Loucy (cell line): ENCODE data around the gene KCNMA1.

Source experiments
- H2AFZ ChIP-seq: fragments of 200-600 bp; sonication (generic); 2 replicates; pipeline ENCODE4 v1.6.0; 2016; ENCODE audit warnings: antibody characterized with exemption, mild to moderate bottlenecking, low read length, moderate library complexity
- H3F3A ChIP-seq: fragments of 200-600 bp; 2 replicates; pipeline ENCODE4 v1.6.0; 2016; ENCODE audit warnings: antibody characterized with exemption, low read depth, mild to moderate bottlenecking
- H3K27me3 ChIP-seq: fragments of 200-600 bp; sonication (generic); 2 replicates; pipeline ENCODE4 v1.6.1; 2014; ENCODE audit warnings: low read length, mild to moderate bottlenecking; ENCODE audit not compliant: insufficient read depth, poor library complexity, severe bottlenecking
- H3K36me3 ChIP-seq: fragments of 200-600 bp; sonication (generic); 2 replicates; pipeline ENCODE4 v1.6.1; 2016; ENCODE audit warnings: low read length; ENCODE audit not compliant: insufficient read depth
- H3K4me1 ChIP-seq: fragments of 200-600 bp; sonication (generic); 2 replicates; pipeline ENCODE4 v1.5.1; 2014; ENCODE audit warnings: low read length, mild to moderate bottlenecking; ENCODE audit not compliant: insufficient read depth, poor library complexity, severe bottlenecking
- H3K4me2 ChIP-seq: fragments of 200-600 bp; sonication (generic); 2 replicates; pipeline ENCODE4 v1.6.0; 2014; ENCODE audit warnings: antibody characterized with exemption, low read length, low read depth, mild to moderate bottlenecking; ENCODE audit not compliant: poor library complexity, severe bottlenecking
- H3K4me3 ChIP-seq: fragments of 200-600 bp; sonication (generic); 2 replicates; pipeline ENCODE4 v1.5.1; 2014; ENCODE audit warnings: low read length, mild to moderate bottlenecking, mixed read lengths; ENCODE audit not compliant: poor library complexity, severe bottlenecking
- H3K79me2 ChIP-seq: fragments of 200-600 bp; sonication (generic); 2 replicates; pipeline ENCODE4 v1.6.1; 2014; ENCODE audit warnings: low read length; ENCODE audit not compliant: insufficient read depth
- H3K9ac ChIP-seq: fragments of 200-600 bp; sonication (generic); 2 replicates; pipeline ENCODE4 v1.6.0; 2014; ENCODE audit warnings: mild to moderate bottlenecking, low read depth, low read length, moderate library complexity; ENCODE audit not compliant: poor library complexity, severe bottlenecking
- H3K9me2 ChIP-seq: fragments of 200-600 bp; sonication (generic); replicated peaks from 2 replicates; pipeline ENCODE4 v1.6.1; 2016; ENCODE audit warnings: low read depth, low read length, mixed read lengths
- H3K9me3 ChIP-seq: fragments of 200-600 bp; sonication (generic); 2 replicates; pipeline ENCODE4 v1.6.1; 2014; ENCODE audit warnings: mild to moderate bottlenecking, antibody characterized with exemption, low read length, low read depth; ENCODE audit not compliant: insufficient read depth
- H4K20me1 ChIP-seq: fragments of 200-600 bp; sonication (generic); 2 replicates; pipeline ENCODE4 v1.6.0; 2014; ENCODE audit warnings: antibody characterized with exemption, low read length, mild to moderate bottlenecking; ENCODE audit not compliant: insufficient read depth, poor library complexity, severe bottlenecking
- EZH2phosphoT487 ChIP-seq: fragments of 200-600 bp; IDR thresholded peaks from 2 replicates; pipeline ENCODE4 v1.6.1; 2018; ENCODE audit warnings: antibody characterized with exemption, mild to moderate bottlenecking, moderate library complexity, borderline replicate concordance
- TF ChIP-seq, protein P1 (sequence below): fragments of 200-600 bp; sonication (generic); conservative IDR thresholded peaks from 2 replicates; pipeline ENCODE4 v1.5.1; 2014; ENCODE audit warnings: mild to moderate bottlenecking, antibody characterized with exemption, low read length

The KCNMA1 gene

GRCh38 chr10:77311186-77311585, 326.4 kb downstream of the KCNMA1 start:
- Histone ChIP-seq H3K9me3 (no peaks in the 10 kb centered on the region), H3K4me1 (peaks cover under 1% of the 10 kb centered on the region), H3K9me2 (no peaks in the 10 kb centered on the region), H4K20me1 (no peaks in the 10 kb centered on the region), H3K4me2 (no peak overlapping the region), H3K36me3 (no peaks in the 10 kb centered on the region), H3K27me3 (no peaks in the 10 kb centered on the region), H3K4me3 (no peak overlapping the region), H2AFZ (no peak overlapping the region), H3K9ac (no peak overlapping the region), H3F3A (no peaks in the 10 kb centered on the region), H3K79me2 (no peaks in the 10 kb centered on the region)
- TF ChIP-seq, protein P1, sequence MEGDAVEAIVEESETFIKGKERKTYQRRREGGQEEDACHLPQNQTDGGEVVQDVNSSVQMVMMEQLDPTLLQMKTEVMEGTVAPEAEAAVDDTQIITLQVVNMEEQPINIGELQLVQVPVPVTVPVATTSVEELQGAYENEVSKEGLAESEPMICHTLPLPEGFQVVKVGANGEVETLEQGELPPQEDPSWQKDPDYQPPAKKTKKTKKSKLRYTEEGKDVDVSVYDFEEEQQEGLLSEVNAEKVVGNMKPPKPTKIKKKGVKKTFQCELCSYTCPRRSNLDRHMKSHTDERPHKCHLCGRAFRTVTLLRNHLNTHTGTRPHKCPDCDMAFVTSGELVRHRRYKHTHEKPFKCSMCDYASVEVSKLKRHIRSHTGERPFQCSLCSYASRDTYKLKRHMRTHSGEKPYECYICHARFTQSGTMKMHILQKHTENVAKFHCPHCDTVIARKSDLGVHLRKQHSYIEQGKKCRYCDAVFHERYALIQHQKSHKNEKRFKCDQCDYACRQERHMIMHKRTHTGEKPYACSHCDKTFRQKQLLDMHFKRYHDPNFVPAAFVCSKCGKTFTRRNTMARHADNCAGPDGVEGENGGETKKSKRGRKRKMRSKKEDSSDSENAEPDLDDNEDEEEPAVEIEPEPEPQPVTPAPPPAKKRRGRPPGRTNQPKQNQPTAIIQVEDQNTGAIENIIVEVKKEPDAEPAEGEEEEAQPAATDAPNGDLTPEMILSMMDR: no peak
- TF ChIP-seq EZH2phosphoT487: no peak

DNA sequence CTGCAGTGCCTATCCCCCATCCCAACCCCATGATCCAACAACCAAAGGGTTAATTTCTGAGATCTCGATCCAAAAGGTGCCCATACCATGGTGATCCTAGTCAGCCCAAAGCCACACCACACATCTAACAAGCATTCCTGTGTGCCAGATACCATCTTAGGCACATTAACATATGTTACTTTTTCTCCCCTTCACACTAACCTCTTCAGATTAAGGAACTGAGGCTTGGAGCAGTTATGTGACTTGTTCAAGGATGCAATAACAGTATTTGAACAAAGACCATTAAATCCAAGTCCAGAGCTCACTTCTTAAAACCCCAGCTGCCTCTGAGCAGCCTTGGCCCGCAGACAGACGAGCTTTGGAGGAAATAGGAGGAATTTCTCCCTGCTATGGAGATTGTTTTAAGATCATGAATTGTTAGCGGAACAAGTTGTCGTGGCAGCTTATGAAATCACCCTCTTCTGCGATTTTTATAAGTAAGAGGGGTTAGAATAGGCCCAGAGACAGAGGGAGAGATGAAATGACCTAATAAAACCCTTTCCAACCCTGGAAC, 327.2 kb downstream of the KCNMA1 start:
- Histone ChIP-seq H3K9me3 (no peaks in the 10 kb centered on the region), H4K20me1 (no peaks in the 10 kb centered on the region), H2AFZ (no peak overlapping the region), H3K9me2 (no peaks in the 10 kb centered on the region), H3K4me2 (no peak overlapping the region), H3K79me2 (no peaks in the 10 kb centered on the region), H3K36me3 (no peaks in the 10 kb centered on the region), H3K4me3 (no peak overlapping the region), H3K9ac (no peak overlapping the region), H3K27me3 (no peaks in the 10 kb centered on the region), H3K4me1 (peaks cover 9% of the 10 kb centered on the region), H3F3A (no peaks in the 10 kb centered on the region)
- TF ChIP-seq, protein P1: no peak
- no peak for TF ChIP-seq EZH2phosphoT487

- Histone ChIP-seq H3K79me2 (no peaks in the 10 kb centered on the region), H3F3A (no peaks in the 10 kb centered on the region), H3K36me3 (no peaks in the 10 kb centered on the region), H3K27me3 (no peaks in the 10 kb centered on the region), H3K9me2 (no peaks in the 10 kb centered on the region), H3K4me2 (no peak overlapping the region), H3K4me3 (no peak overlapping the region), H3K9me3 (no peaks in the 10 kb centered on the region), H3K4me1 (peaks cover 17% of the 10 kb centered on the region), H2AFZ (no peak overlapping the region), H3K9ac (no peak overlapping the region), H4K20me1 (no peaks in the 10 kb centered on the region)
- TF ChIP-seq, protein P1: no peak
- TF ChIP-seq EZH2phosphoT487: no peak
Observed at GRCh38 chr10:77309509-77309908, 328.1 kb downstream of the KCNMA1 start.
